Measurements from ENCODE around the gene KLHL29.

KLHL29 gene

GRCh38 chr2:23452853-23453420 is 68.0 kb downstream of the KLHL29 start:
- no peak for DNase-seq

- no peak for DNase-seq
Observed at GRCh38 chr2:23453432-23453831, 68.5 kb downstream of the KLHL29 start.

GRCh38 chr2:23453836-23454460 is 69.0 kb downstream of the KLHL29 start:
- DNase-seq: no peak

GRCh38 chr2:23454501-23455120 is 69.6 kb downstream of the KLHL29 start:
- peak; percentile 18 to 77 for DNase-seq

- DNase-seq: no peak
Observed at GRCh38 chr2:23456396-23456795, 71.4 kb downstream of the KLHL29 start.

- DNase-seq: no peak
Observed at GRCh38 chr2:23456881-23457760, 72.1 kb downstream of the KLHL29 start.

GRCh38 chr2:23457990-23458682 is 73.2 kb downstream of the KLHL29 start:
- DNase-seq: no peak

- no peak for DNase-seq
Observed at GRCh38 chr2:23459032-23459431, 74.1 kb downstream of the KLHL29 start.

DNA sequence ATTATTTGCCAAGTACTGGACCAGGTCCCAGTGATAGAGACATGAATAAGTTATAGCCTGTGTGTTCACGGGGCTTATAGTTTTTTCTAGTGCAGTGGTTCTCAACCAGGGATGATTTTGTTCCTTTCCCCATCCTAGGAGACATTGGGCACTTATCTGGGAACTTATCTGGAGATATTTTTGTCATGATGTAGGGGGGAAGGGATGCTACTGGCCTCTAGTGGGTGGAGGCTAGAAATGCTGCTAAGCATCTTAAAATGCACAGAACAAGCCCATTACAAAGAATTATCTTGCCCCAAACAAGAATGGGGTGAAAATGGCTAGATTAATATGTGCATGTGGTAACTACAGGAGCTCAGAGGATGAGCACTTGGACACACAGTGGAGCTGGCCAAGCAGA is 75.2 kb downstream of the KLHL29 start:
- DNase-seq: no peak

DNA sequence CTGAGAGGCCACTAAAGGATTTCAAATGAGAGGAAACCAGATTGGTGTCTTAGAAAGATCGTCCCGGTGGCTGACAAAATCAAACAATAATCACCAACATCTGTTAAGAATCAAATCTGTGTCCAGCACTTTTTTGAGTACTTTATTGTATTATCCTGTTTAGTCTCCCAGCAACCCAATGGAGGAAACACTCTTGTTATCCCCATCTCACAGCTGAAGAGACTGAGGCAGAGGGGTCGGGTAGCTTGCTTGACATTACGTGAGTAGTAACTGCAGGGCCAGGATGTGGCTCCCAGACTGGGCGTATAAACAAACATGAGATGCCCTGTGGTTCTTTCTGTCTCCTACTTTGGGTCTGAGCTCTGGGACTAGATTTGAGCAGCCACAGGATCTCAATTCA is 76.0 kb downstream of the KLHL29 start:
- DNase-seq: no peak

GRCh38 chr2:23464156-23464555 is 79.2 kb downstream of the KLHL29 start:
- DNase-seq: peak in 1 of 2 experiments; percentile 51

- DNase-seq: peak in 1 of 2 experiments; percentile 47
Observed at GRCh38 chr2:23464905-23465537, 80.0 kb downstream of the KLHL29 start.

- no peak for DNase-seq
Observed at GRCh38 chr2:23465936-23466335, 81.0 kb downstream of the KLHL29 start.

GRCh38 chr2:23467618-23468017 is 82.6 kb downstream of the KLHL29 start:
- DNase-seq: no peak

DNA sequence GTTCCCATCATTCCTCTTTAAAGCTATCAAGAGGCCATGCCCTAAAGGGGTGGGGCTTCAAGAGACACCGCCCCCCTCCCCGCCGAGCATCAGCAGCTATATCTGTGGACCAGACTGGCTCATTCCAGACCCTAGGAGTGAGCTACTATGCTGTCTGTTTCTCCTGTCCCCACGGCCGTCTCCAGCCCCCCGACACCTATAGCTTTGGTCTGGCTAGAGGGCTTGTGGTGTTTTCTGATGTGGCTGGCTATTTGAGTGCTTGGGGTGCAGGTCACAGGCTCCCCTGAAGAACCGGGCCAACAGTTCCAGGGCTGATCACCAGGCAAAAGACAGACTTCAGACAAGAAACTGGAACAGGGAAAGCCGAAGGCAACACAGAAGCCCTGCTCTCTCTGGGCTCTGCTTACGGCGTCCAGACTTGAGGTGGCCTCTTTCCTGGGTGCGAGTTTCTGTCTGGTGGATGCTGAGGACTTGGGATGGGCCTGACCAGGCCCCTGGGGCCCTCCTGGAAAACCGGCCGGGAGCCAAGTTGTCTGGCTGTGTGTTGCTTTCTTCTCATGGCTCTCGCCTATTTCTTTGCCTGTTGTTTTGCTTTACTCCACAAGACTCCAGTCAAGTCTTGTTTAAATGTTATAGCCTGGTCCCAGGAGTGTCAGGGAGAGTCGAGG is 83.6 kb downstream of the KLHL29 start:
- DNase-seq: no peak

DNA sequence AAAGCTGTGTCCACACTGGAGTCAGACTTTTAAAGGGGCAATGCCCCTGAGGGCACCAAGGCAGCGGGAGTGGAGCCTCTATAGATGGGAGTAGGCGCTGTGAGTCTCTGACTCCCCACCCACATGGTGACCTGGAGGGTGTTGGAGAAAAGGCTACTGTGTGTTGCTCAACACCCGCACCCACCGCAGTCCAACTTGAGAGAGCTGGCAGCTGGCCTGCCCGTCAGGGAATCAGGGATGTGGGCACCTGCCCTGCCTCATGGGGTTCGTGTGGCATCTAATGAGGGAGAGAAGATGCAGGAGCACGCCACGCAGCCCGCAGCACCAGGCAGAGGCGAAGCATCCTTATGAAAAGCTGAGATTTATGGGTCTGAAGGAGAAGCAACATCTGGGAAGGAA is 84.2 kb downstream of the KLHL29 start:
- DNase-seq: no peak

- DNase-seq: no peak
Observed at GRCh38 chr2:23475036-23475435, 90.1 kb downstream of the KLHL29 start.

DNA sequence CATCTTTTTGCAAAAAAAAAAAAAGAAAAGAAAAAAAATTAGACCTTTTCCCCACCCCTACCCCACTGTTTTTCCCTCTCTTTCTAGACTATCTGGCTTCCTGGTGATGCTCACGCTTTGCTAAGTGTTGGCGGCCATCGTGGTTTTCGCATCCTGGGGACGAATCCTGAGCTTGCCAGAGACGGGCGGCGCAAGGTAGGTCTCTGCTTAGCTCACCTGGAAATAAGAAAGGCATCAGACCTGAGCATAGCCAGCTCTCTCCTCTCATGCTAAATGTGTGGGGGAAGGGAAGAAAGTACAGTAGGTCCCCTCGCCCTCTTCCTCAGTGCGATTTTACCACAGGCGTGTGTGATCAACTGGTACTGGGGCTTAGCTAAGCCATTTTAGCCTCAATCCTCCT is 90.5 kb downstream of the KLHL29 start:
- no peak for DNase-seq

GRCh38 chr2:23476786-23477185 is 91.8 kb downstream of the KLHL29 start:
- DNase-seq: no peak

DNA sequence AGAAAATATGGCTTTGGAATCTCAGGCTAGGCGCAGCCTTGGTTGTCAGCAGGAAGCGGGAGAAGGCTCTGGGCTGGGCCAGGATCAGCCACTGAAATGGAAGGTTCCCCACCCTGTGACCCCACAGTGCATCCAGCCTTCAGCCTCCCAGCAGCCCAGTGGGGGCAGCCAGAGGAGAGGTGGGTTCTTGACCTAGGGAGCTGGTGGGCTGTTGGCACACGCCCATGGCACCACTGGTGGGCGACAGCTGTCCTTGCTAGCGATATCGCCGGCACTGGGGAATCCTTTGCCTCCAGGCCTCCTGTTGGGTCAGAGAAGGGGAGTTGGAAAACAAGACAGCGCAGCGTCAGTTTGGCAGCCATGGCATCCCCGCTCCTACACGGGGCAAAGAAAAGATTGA is 92.4 kb downstream of the KLHL29 start:
- DNase-seq: no peak

GRCh38 chr2:23478087-23478932 is 93.3 kb downstream of the KLHL29 start:
- DNase-seq: no peak

Data from NCI-H2081 (cell line).